Measurements from ENCODE around the gene UNC13D. TPM values are rescaled to one million over a fixed set of nuclear protein-coding genes. Genes with fewer than 3 reads are reported as not detected.
A peak's percentile ranks its signal among the peaks of the same experiment; 100 is the strongest.

The UNC13D gene
- polyA plus RNA-seq, 1 donor (not counting 4 experiments of a cell fraction or from before 2014, with no cell fraction given) = 0.25 TPM

- Histone ChIP-seq H3K9me1 (ENCODE audit: control insufficient read depth, extremely low read depth, insufficient read depth, low read length) (no peaks in the 10 kb centered on the region), H3K79me2 (ENCODE audit: control insufficient read depth, insufficient read depth, low read length) (peaks cover 11% of the 10 kb centered on the region), H3K36me3 (ENCODE audit: control insufficient read depth in 2 of 2, extremely low read depth in 1 of 2, insufficient read depth in 2 of 2, low read length in 2 of 2) (no peaks in the 10 kb centered on the region), H3K4me3 (ENCODE audit: control insufficient read depth in 2 of 3, extremely low read depth in 1 of 3, insufficient read depth in 2 of 3, low read depth in 1 of 3, low read length in 3 of 3) (peak overlapping the region; percentile 57 to 72 (median 68)), H3K4me2 (ENCODE audit: control insufficient read depth, extremely low read depth, insufficient read depth, low read depth, low read length) (peak overlapping the region; percentile 65), H2AFZ (ENCODE audit: control insufficient read depth, low read length) (peak overlapping the region; percentile 1), H3K9me3 (ENCODE audit: control insufficient read depth, low read depth, low read length) (no peaks in the 10 kb centered on the region), H4K20me1 (ENCODE audit: control insufficient read depth, extremely low read depth, insufficient read depth, low read length) (no peaks in the 10 kb centered on the region), H3K27me3 (ENCODE audit: control insufficient read depth, extremely low read depth, insufficient read depth, low read length) (no peaks in the 10 kb centered on the region), H3K4me1 (ENCODE audit: control insufficient read depth, extremely low read depth, insufficient read depth, low read length) (peaks cover 39% of the 10 kb centered on the region), H3K27ac (ENCODE audit: control insufficient read depth, insufficient read depth, low read length) (peak overlapping the region; percentile 95), H3K9ac (ENCODE audit: control insufficient read depth, extremely low read depth, insufficient read depth, low read length) (peak overlapping the region; percentile 91)
- peak; percentile 23 for FAIRE-seq
- TF ChIP-seq EZH2 (IDR thresholded peaks at IDR 0.05; ENCODE audit: low read length) (no peak), CTCF (optimal IDR thresholded peaks at IDR 0.05 in 1 of 3, IDR thresholded peaks at IDR 0.05 in 1 of 3, conservative IDR thresholded peaks at IDR 0.05 in 1 of 3; ENCODE audit: extremely low read depth in 1 of 3, insufficient read depth in 2 of 3, low read length in 3 of 3) (no peak)
- DNase-seq (ENCODE audit: low read depth, low spot score) = no peak
- dilution Hi-C loops (cut with MboI; ENCODE audit: extremely low pct_ligation_motif_present, low sequenced_read_pairs) = no loop called here
These were observed 59.0 kb downstream of the UNC13D start for GRCh38 chr17:75785016-75785890.

- peak within 1 kb of the TSS; percentile 91 for H3K9ac ChIP-seq (ENCODE audit: control insufficient read depth, extremely low read depth, insufficient read depth, low read length)
- no peaks in the 10 kb centered on the region for H3K36me3 ChIP-seq (ENCODE audit: control insufficient read depth in 2 of 2, extremely low read depth in 1 of 2, insufficient read depth in 2 of 2, low read length in 2 of 2)
- H3K27me3 ChIP-seq (ENCODE audit: control insufficient read depth, extremely low read depth, insufficient read depth, low read length) = no peaks in the 10 kb centered on the region
- H3K4me3 ChIP-seq (ENCODE audit: control insufficient read depth in 2 of 3, extremely low read depth in 1 of 3, insufficient read depth in 2 of 3, low read depth in 1 of 3, low read length in 3 of 3) = peak within 1 kb of the TSS; percentile 57 to 72 (median 68)
- no peaks in the 10 kb centered on the region for H3K9me3 ChIP-seq (ENCODE audit: control insufficient read depth, low read depth, low read length)
- peak within 1 kb of the TSS; percentile 95 for H3K27ac ChIP-seq (ENCODE audit: control insufficient read depth, insufficient read depth, low read length)
- peaks cover 39% of the 10 kb centered on the region for H3K4me1 ChIP-seq (ENCODE audit: control insufficient read depth, extremely low read depth, insufficient read depth, low read length)
- no peak for TF ChIP-seq CTCF (optimal IDR thresholded peaks at IDR 0.05 in 1 of 3, IDR thresholded peaks at IDR 0.05 in 1 of 3, conservative IDR thresholded peaks at IDR 0.05 in 1 of 3; ENCODE audit: extremely low read depth in 1 of 3, insufficient read depth in 2 of 3, low read length in 3 of 3)
- TF ChIP-seq EZH2 (IDR thresholded peaks at IDR 0.05; ENCODE audit: low read length) = no peak
- FAIRE-seq = peak; percentile 20
- no peaks in the 10 kb centered on the region for H3K9me1 ChIP-seq (ENCODE audit: control insufficient read depth, extremely low read depth, insufficient read depth, low read length)
- H3K79me2 ChIP-seq (ENCODE audit: control insufficient read depth, insufficient read depth, low read length) = peaks cover 10% of the 10 kb centered on the region
- H4K20me1 ChIP-seq (ENCODE audit: control insufficient read depth, extremely low read depth, insufficient read depth, low read length) = no peaks in the 10 kb centered on the region
- dilution Hi-C loops (cut with MboI; ENCODE audit: extremely low pct_ligation_motif_present, low sequenced_read_pairs) = no loop called here
- H2AFZ ChIP-seq (ENCODE audit: control insufficient read depth, low read length) = peak within 1 kb of the TSS; percentile 54
- H3K4me2 ChIP-seq (ENCODE audit: control insufficient read depth, extremely low read depth, insufficient read depth, low read depth, low read length) = peak within 1 kb of the TSS; percentile 98
- peak; percentile 96 for DNase-seq (ENCODE audit: low read depth, low spot score)
These were observed 59.7 kb downstream of the UNC13D start, which contains the start of gene UNK for GRCh38 chr17:75784473-75785015. UNK (plus strand) TSS chr17:75784806; CDS start chr17:75784881, 75 bp downstream.
